HCT116 (cell line): ENCODE data around the gene OTOG. TPM values are rescaled to one million over a fixed set of nuclear protein-coding genes. Genes with fewer than 3 reads are reported as not detected.

Source experiments
- ATAC-seq: fragments of 200-7000 bp; cut with Tn5 transposase; 2 replicates; pipeline ENCODE4 v1.9.1; 2020; ENCODE audit warnings: mild to moderate bottlenecking, moderate library complexity
- BruUV-seq: library from RNA; stranded (reverse); fragments of 400-500 nt; replicated peaks from 2 replicates; lab custom pipeline; 2021; lab: Mats Ljungman, UMichigan
- CTCF ChIA-PET: fragments of 300-600 bp; sonication (Branson Sonifier 250); formaldehyde crosslinking; loops from one replicate; lab custom pipeline; 2021; ENCODE audit warnings: antibody characterized with exemption; lab: Charles Lee
- POLR2A ChIA-PET: fragments of 300-600, 350-600 bp; sonication (Branson Sonifier 250); formaldehyde crosslinking; loops from one replicate; lab custom pipeline; 2021; ENCODE audit warnings: antibody characterized with exemption; lab: Charles Lee
- RAD21 ChIA-PET, 2 experiments: fragments of 300-600 bp; sonication (Branson Sonifier 250); formaldehyde crosslinking; loops; one replicate each; lab custom pipeline; 2023; ENCODE audit warnings: low total read pairs in 2 of 2; ENCODE audit not compliant: uncharacterized antibody in 2 of 2, unreplicated experiment in 2 of 2, low non-redundant PET in 1 of 2; lab: Charles Lee
- DNase-seq: peaks from one replicate; pipeline ENCODE4 v3.0.0-alpha.2; 2010; ENCODE audit warnings: low read depth, low spot score
- H2AFZ ChIP-seq: fragments of 200-600 bp; shearing (Covaris generic), sonication (generic); 2 replicates; pipeline ENCODE4 v1.6.1; 2017; ENCODE audit warnings: low read depth, mixed run types, mixed read lengths, antibody characterized with exemption, low read length; ENCODE audit not compliant: poor library complexity, severe bottlenecking
- H3K27ac ChIP-seq: 2 replicates; pipeline ENCODE4 v1.5.1; 2012; ENCODE audit warnings: low read depth, low read length
- H3K27me3 ChIP-seq: fragments of 200-600 bp; sonication (generic); 2 replicates; pipeline ENCODE4 v1.6.1; 2016; ENCODE audit warnings: mixed run types, low read length, mixed read lengths; ENCODE audit not compliant: insufficient read depth
- H3K36me3 ChIP-seq, 2 experiments: fragments of 200-500 bp in 1 of 2; fragments of 200-600 bp in 1 of 2; sonication (Bioruptor generic) in 1 of 2; sonication (generic) in 1 of 2; 2 replicates each; pipeline versions ENCODE4 v1.5.1 to v1.6.1; 2014 to 2016; ENCODE audit warnings: low read length in 2 of 2, inconsistent platforms in 1 of 2, mixed read lengths in 1 of 2, mixed run types in 1 of 2; ENCODE audit not compliant: insufficient read depth in 2 of 2, control insufficient read depth in 1 of 2
- H3K4me1 ChIP-seq, 2 experiments: fragments of 200-600 bp in 1 of 2; sonication (generic) in 1 of 2; 2 replicates each; pipeline versions ENCODE4 v1.5.1 to v1.6.1; 2012 to 2017; ENCODE audit warnings: low read length in 2 of 2, inconsistent platforms in 1 of 2, mild to moderate bottlenecking in 1 of 2, mixed read lengths in 1 of 2, mixed run types in 1 of 2, moderate library complexity in 1 of 2; ENCODE audit not compliant: insufficient read depth in 2 of 2, control insufficient read depth in 1 of 2
- H3K4me2 ChIP-seq: fragments of 200-600 bp; sonication (generic); 2 replicates; pipeline ENCODE4 v1.6.1; 2017; ENCODE audit warnings: mixed run types, low read length, mixed read lengths
- H3K4me3 ChIP-seq, 2 experiments: fragments of 200-600 bp in 1 of 2; sonication (generic) in 1 of 2; replicated peaks in 1 of 2; 2 replicates each; pipeline ENCODE4 v1.5.1; 2011 to 2016; ENCODE audit warnings: low read length in 2 of 2, control low read depth in 1 of 2, low read depth in 1 of 2, mild to moderate bottlenecking in 1 of 2, mixed read lengths in 1 of 2, mixed run types in 1 of 2
- H3K79me2 ChIP-seq: fragments of 200-600 bp; sonication (generic); 2 replicates; pipeline ENCODE4 v1.6.1; 2017; ENCODE audit warnings: mild to moderate bottlenecking, mixed run types, low read length, moderate library complexity, mixed read lengths; ENCODE audit not compliant: insufficient read depth
- H3K9ac ChIP-seq: fragments of 200-600 bp; sonication (generic); 2 replicates; pipeline ENCODE4 v1.6.1; 2016; ENCODE audit warnings: low read length, mixed read lengths
- H3K9me2 ChIP-seq: fragments of 200-600 bp; sonication (generic), shearing (Covaris generic); 2 replicates; pipeline ENCODE4 v1.6.1; 2017; ENCODE audit warnings: mixed run types, mild to moderate bottlenecking, moderate library complexity; ENCODE audit not compliant: insufficient read depth
- H3K9me3 ChIP-seq, 2 experiments: fragments of 200-500 bp in 1 of 2; fragments of 200-600 bp in 1 of 2; sonication (Bioruptor generic) in 1 of 2; sonication (generic) in 1 of 2; 2 replicates each; pipeline ENCODE4 v1.6.1; 2014 to 2017; ENCODE audit warnings: low read length in 2 of 2, mixed read lengths in 2 of 2, inconsistent platforms in 1 of 2, low read depth in 1 of 2, mild to moderate bottlenecking in 1 of 2, mixed run types in 1 of 2, moderate library complexity in 1 of 2; ENCODE audit not compliant: control insufficient read depth in 1 of 2, insufficient read depth in 1 of 2
- H4K20me1 ChIP-seq: fragments of 200-600 bp; sonication (generic), shearing (Covaris generic); 2 replicates; pipeline ENCODE4 v1.6.1; 2017; ENCODE audit warnings: mixed run types, mild to moderate bottlenecking, moderate library complexity; ENCODE audit not compliant: insufficient read depth
- CEBPB ChIP-seq: IDR thresholded peaks from 2 replicates; pipeline ENCODE4 v1.6.1; 2012; ENCODE audit warnings: low read depth
- EGR1 ChIP-seq: IDR thresholded peaks from 2 replicates; pipeline ENCODE4 v1.6.1; 2012; ENCODE audit warnings: low read depth
- POLR2A ChIP-seq: IDR thresholded peaks from 2 replicates; pipeline ENCODE4 v1.7.0; 2011; ENCODE audit warnings: borderline replicate concordance; ENCODE audit not compliant: insufficient read depth, insufficient read length; ENCODE audit errors: extremely low read depth
- RAD21 ChIP-seq: IDR thresholded peaks from 2 replicates; pipeline ENCODE4 v1.6.1; 2012; ENCODE audit warnings: low read depth, mild to moderate bottlenecking
- REST ChIP-seq: IDR thresholded peaks from 2 replicates; pipeline ENCODE4 v1.6.1; 2012; ENCODE audit warnings: low read depth
- SP1 ChIP-seq: IDR thresholded peaks from 2 replicates; pipeline ENCODE4 v1.6.1; 2012; ENCODE audit warnings: low read depth
- SRF ChIP-seq: IDR thresholded peaks from 2 replicates; pipeline ENCODE4 v1.6.1; 2012; ENCODE audit warnings: low read depth
- TCF7L2 ChIP-seq: IDR thresholded peaks from 2 replicates; pipeline ENCODE4 v1.7.0; 2011; ENCODE audit warnings: borderline replicate concordance, inconsistent platforms; ENCODE audit not compliant: insufficient read depth, insufficient read length; ENCODE audit errors: extremely low read depth
- ZBTB33 ChIP-seq: IDR thresholded peaks from 2 replicates; pipeline ENCODE4 v1.6.1; 2011; ENCODE audit warnings: mild to moderate bottlenecking, low read length, moderate library complexity; ENCODE audit not compliant: insufficient replicate concordance; ENCODE audit errors: extremely low read depth
- intact Hi-C: fragments of 100-400 bp; cut with micrococcal nuclease; formaldehyde crosslinking; loops from 2 replicates; pipeline ENCODE4 v1.10.0; 2022
- total RNA-seq: library from RNA; stranded (reverse); gene quantifications from one replicate; pipeline ENCODE4 v1.2.1, GENCODE V29; 2021; ENCODE audit not compliant: unreplicated experiment

The OTOG gene
- total RNA-seq, 1 experiment from 2014 or later: 0.07 TPM

- H3K4me3 ChIP-seq: no peak overlapping the region
- no peak for DNase-seq
- no peaks in the 10 kb centered on the region for H3K9me2 ChIP-seq
- no peak for ATAC-seq
- no peaks in the 10 kb centered on the region for H3K79me2 ChIP-seq
- POLR2A ChIA-PET: no interaction called here
- RAD21 ChIA-PET: no interaction called here
- H2AFZ ChIP-seq: no peak overlapping the region
- H3K9ac ChIP-seq: no peak overlapping the region
- no peak overlapping the region for H3K27ac ChIP-seq
- no peak overlapping the region for H3K4me2 ChIP-seq
- no peak for TF ChIP-seq RAD21
- TF ChIP-seq SP1: no peak
- no peak for TF ChIP-seq TCF7L2
- no peak for TF ChIP-seq CEBPB
- no peak for TF ChIP-seq EGR1
- H3K27me3 ChIP-seq: no peaks in the 10 kb centered on the region
- no peaks in the 10 kb centered on the region for H3K9me3 ChIP-seq
- no peaks in the 10 kb centered on the region for H4K20me1 ChIP-seq
- intact Hi-C loops: no loop called here
- CTCF ChIA-PET: no interaction called here
- H3K4me1 ChIP-seq: no peaks in the 10 kb centered on the region
- no peaks in the 10 kb centered on the region for H3K36me3 ChIP-seq
- BruUV-seq: no TSS peak
These were observed 11.6 kb upstream of the OTOG start for GRCh38 chr11:17535488-17535887.

- POLR2A ChIA-PET: no interaction called here
These were observed 9.8 kb upstream of the OTOG start for GRCh38 chr11:17537261-17537660.

More at GRCh38 chr11:17537261-17537660, 9.8 kb upstream of the OTOG start:
- Histone ChIP-seq H3K27me3 (no peaks in the 10 kb centered on the region), H3K4me1 (peaks cover 1 to 3% of the 10 kb centered on the region in 2 experiments; a peak in 3 of 4 replicates), H2AFZ (no peak overlapping the region), H3K9ac (no peak overlapping the region), H3K79me2 (no peaks in the 10 kb centered on the region), H3K9me2 (no peaks in the 10 kb centered on the region), H3K4me2 (no peak overlapping the region), H3K27ac (no peak overlapping the region), H3K9me3 (no peaks in the 10 kb centered on the region), H3K36me3 (no peaks in the 10 kb centered on the region), H4K20me1 (no peaks in the 10 kb centered on the region), H3K4me3 (no peak overlapping the region)
- BruUV-seq: no TSS peak
- RAD21 ChIA-PET: no interaction called here
- TF ChIP-seq REST (no peak), TCF7L2 (no peak), ZBTB33 (no peak), SP1 (no peak), POLR2A (no peak), SRF (no peak), RAD21 (no peak), EGR1 (no peak)
- DNase-seq (no peak), ATAC-seq (no peak)
- CTCF ChIA-PET: interaction anchor here (1.0 kb wide), 1 partner anchor 9 kb away, joined by 3 read pairs; no protein-coding TSS in a partner anchor
- intact Hi-C loops: no loop called here
